Islet precursor cell (in vitro differentiated cells): Measurements from ENCODE around the gene MYMX.

ENCODE experiments used
- DNase-seq: peaks from one replicate; pipeline ENCODE4 v3.0.0-alpha.2; 2018

MYMX gene

GRCh38 chr6:44253307-44254101, 36.8 kb downstream of the MYMX start:
- peak; percentile 80 for DNase-seq

GRCh38 chr6:44254191-44255104, 37.7 kb downstream of the MYMX start:
- DNase-seq, result no peak

- DNase-seq, result no peak
Observed at GRCh38 chr6:44255105-44255808, 38.5 kb downstream of the MYMX start.

- DNase-seq, result peak; percentile 73
Observed at GRCh38 chr6:44255871-44256774, 39.4 kb downstream of the MYMX start.

- no peak for DNase-seq
Observed at GRCh38 chr6:44256775-44257024, 40.0 kb downstream of the MYMX start.

- DNase-seq, result peak; percentile 93
Observed at GRCh38 chr6:44257025-44257752, 40.5 kb downstream of the MYMX start, which contains the start of gene SLC35B2. SLC35B2 (minus strand) TSS chr6:44257528; CDS start chr6:44257410, 118 bp downstream.

GRCh38 chr6:44257753-44258324, 41.1 kb downstream of the MYMX start:
- DNase-seq, result no peak

- no peak for DNase-seq
Observed at GRCh38 chr6:44258325-44258863, 41.7 kb downstream of the MYMX start.

- peak; percentile 41 for DNase-seq
Observed at GRCh38 chr6:44258921-44259320, 42.2 kb downstream of the MYMX start.

- DNase-seq, result peak; percentile 43
Observed at GRCh38 chr6:44260011-44260410, 43.3 kb downstream of the MYMX start.

- no peak for DNase-seq
Observed at GRCh38 chr6:44260451-44261297, 43.9 kb downstream of the MYMX start.

GRCh38 chr6:44261581-44261980, 44.9 kb downstream of the MYMX start:
- peak; percentile 40 for DNase-seq

GRCh38 chr6:44262467-44263353, 46.0 kb downstream of the MYMX start:
- DNase-seq, result peak; percentile 47

- peak; percentile 66 for DNase-seq
Observed at GRCh38 chr6:44263354-44264100, 46.8 kb downstream of the MYMX start.

GRCh38 chr6:44264154-44265006, 47.7 kb downstream of the MYMX start:
- DNase-seq, result no peak

GRCh38 chr6:44265007-44265721, 48.4 kb downstream of the MYMX start, which contains the start of gene NFKBIE:
NFKBIE (minus strand) TSS chr6:44265551; CDS start chr6:44265346, 205 bp downstream.
- peak; percentile 96 for DNase-seq
